ENCODE measurements around the gene USP17L24. TPM values are rescaled to one million over a fixed set of nuclear protein-coding genes. Genes with fewer than 3 reads are reported as not detected.

The USP17L24 gene, protein sequence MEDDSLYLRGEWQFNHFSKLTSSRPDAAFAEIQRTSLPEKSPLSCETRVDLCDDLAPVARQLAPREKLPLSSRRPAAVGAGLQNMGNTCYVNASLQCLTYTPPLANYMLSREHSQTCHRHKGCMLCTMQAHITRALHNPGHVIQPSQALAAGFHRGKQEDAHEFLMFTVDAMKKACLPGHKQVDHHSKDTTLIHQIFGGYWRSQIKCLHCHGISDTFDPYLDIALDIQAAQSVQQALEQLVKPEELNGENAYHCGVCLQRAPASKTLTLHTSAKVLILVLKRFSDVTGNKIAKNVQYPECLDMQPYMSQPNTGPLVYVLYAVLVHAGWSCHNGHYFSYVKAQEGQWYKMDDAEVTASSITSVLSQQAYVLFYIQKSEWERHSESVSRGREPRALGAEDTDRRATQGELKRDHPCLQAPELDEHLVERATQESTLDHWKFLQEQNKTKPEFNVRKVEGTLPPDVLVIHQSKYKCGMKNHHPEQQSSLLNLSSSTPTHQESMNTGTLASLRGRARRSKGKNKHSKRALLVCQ
- total RNA-seq = not detected in 2 replicates

DNA sequence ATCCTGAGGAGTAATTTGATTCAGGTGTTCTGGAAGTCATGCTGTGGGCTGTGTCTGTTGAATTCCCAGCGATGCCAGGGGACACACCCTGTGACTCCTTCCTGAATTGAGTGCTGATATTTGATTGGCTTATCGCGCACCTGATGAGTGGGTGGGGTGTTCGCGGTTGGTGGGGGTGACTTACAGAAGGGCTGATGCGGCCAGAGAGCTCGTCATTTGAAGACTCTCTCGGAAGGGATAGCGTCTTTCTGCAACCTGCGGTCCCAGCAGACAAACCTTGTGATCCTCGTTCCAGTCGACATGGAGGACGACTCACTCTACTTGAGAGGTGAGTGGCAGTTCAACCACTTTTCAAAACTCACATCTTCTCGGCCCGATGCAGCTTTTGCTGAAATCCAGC is at the start of gene USP17L24:
TSS of gene USP17L24 (plus strand) at position 301 of the 400 bp plus-strand sequence. CDS start at position 301, 0 bp downstream.

DNA sequence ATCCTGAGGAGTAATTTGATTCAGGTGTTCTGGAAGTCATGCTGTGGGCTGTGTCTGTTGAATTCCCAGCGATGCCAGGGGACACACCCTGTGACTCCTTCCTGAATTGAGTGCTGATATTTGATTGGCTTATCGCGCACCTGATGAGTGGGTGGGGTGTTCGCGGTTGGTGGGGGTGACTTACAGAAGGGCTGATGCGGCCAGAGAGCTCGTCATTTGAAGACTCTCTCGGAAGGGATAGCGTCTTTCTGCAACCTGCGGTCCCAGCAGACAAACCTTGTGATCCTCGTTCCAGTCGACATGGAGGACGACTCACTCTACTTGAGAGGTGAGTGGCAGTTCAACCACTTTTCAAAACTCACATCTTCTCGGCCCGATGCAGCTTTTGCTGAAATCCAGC is 4.6 kb downstream of the USP17L24 start, which contains the start of gene USP17L25:
TSS of gene USP17L25 (plus strand) at position 301 of the 400 bp plus-strand sequence. CDS start at position 301, 0 bp downstream.

DNA sequence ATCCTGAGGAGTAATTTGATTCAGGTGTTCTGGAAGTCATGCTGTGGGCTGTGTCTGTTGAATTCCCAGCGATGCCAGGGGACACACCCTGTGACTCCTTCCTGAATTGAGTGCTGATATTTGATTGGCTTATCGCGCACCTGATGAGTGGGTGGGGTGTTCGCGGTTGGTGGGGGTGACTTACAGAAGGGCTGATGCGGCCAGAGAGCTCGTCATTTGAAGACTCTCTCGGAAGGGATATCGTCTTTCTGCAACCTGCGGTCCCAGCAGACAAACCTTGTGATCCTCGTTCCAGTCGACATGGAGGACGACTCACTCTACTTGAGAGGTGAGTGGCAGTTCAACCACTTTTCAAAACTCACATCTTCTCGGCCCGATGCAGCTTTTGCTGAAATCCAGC is 9.4 kb downstream of the USP17L24 start, which contains the start of gene USP17L26:
TSS of gene USP17L26 (plus strand) at position 301 of the 400 bp plus-strand sequence. CDS start at position 301, 0 bp downstream.

DNA sequence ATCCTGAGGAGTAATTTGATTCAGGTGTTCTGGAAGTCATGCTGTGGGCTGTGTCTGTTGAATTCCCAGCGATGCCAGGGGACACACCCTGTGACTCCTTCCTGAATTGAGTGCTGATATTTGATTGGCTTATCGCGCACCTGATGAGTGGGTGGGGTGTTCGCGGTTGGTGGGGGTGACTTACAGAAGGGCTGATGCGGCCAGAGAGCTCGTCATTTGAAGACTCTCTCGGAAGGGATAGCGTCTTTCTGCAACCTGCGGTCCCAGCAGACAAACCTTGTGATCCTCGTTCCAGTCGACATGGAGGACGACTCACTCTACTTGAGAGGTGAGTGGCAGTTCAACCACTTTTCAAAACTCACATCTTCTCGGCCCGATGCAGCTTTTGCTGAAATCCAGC is 14.1 kb downstream of the USP17L24 start, which contains the start of gene USP17L5:
TSS of gene USP17L5 (plus strand) at position 301 of the 400 bp plus-strand sequence. CDS start at position 301, 0 bp downstream.

DNA sequence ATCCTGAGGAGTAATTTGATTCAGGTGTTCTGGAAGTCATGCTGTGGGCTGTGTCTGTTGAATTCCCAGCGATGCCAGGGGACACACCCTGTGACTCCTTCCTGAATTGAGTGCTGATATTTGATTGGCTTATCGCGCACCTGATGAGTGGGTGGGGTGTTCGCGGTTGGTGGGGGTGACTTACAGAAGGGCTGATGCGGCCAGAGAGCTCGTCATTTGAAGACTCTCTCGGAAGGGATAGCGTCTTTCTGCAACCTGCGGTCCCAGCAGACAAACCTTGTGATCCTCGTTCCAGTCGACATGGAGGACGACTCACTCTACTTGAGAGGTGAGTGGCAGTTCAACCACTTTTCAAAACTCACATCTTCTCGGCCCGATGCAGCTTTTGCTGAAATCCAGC is 18.9 kb downstream of the USP17L24 start, which contains the start of gene USP17L27:
TSS of gene USP17L27 (plus strand) at position 301 of the 400 bp plus-strand sequence. CDS start at position 301, 0 bp downstream.

DNA sequence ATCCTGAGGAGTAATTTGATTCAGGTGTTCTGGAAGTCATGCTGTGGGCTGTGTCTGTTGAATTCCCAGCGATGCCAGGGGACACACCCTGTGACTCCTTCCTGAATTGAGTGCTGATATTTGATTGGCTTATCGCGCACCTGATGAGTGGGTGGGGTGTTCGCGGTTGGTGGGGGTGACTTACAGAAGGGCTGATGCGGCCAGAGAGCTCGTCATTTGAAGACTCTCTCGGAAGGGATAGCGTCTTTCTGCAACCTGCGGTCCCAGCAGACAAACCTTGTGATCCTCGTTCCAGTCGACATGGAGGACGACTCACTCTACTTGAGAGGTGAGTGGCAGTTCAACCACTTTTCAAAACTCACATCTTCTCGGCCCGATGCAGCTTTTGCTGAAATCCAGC is 23.6 kb downstream of the USP17L24 start, which contains the start of gene USP17L28:
TSS of gene USP17L28 (plus strand) at position 301 of the 400 bp plus-strand sequence. CDS start at position 301, 0 bp downstream.

DNA sequence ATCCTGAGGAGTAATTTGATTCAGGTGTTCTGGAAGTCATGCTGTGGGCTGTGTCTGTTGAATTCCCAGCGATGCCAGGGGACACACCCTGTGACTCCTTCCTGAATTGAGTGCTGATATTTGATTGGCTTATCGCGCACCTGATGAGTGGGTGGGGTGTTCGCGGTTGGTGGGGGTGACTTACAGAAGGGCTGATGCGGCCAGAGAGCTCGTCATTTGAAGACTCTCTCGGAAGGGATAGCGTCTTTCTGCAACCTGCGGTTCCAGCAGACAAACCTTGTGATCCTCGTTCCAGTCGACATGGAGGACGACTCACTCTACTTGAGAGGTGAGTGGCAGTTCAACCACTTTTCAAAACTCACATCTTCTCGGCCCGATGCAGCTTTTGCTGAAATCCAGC is 28.4 kb downstream of the USP17L24 start, which contains the start of gene USP17L29:
TSS of gene USP17L29 (plus strand) at position 301 of the 400 bp plus-strand sequence. CDS start at position 301, 0 bp downstream.

DNA sequence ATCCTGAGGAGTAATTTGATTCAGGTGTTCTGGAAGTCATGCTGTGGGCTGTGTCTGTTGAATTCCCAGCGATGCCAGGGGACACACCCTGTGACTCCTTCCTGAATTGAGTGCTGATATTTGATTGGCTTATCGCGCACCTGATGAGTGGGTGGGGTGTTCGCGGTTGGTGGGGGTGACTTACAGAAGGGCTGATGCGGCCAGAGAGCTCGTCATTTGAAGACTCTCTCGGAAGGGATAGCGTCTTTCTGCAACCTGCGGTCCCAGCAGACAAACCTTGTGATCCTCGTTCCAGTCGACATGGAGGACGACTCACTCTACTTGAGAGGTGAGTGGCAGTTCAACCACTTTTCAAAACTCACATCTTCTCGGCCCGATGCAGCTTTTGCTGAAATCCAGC is 37.9 kb downstream of the USP17L24 start, which contains the start of gene USP17L30:
TSS of gene USP17L30 (plus strand) at position 301 of the 400 bp plus-strand sequence. CDS start at position 301, 0 bp downstream.

Other genes with a start within 250 kb of the USP17L24 start
- not detected in 2 replicates for gene FAM90A26, start 154.8 kb upstream of the USP17L24 start, total RNA-seq
- not detected in 2 replicates for gene USP17L10, start 114.5 kb upstream of the USP17L24 start, total RNA-seq
- not detected in 2 replicates for gene USP17L11, start 109.8 kb upstream of the USP17L24 start, total RNA-seq
- gene USP17L12, start 105.0 kb upstream of the USP17L24 start, total RNA-seq = not detected in 2 replicates
- gene USP17L13, start 100.3 kb upstream of the USP17L24 start, total RNA-seq = not detected in 2 replicates
- gene USP17L15, start 90.8 kb upstream of the USP17L24 start, total RNA-seq = not detected in 2 replicates
- gene USP17L17, start 81.3 kb upstream of the USP17L24 start, total RNA-seq = not detected in 2 replicates
- not detected in 2 replicates for gene USP17L18, start 76.5 kb upstream of the USP17L24 start, total RNA-seq
- gene USP17L19, start 71.8 kb upstream of the USP17L24 start, total RNA-seq = not detected in 2 replicates
- gene USP17L20, start 67.0 kb upstream of the USP17L24 start, total RNA-seq = not detected in 2 replicates
- gene USP17L21, start 62.3 kb upstream of the USP17L24 start, total RNA-seq = not detected in 2 replicates
- not detected in 2 replicates for gene USP17L22, start 57.5 kb upstream of the USP17L24 start, total RNA-seq
- not detected in 2 replicates for gene USP17L25, start 4.7 kb downstream of the USP17L24 start, total RNA-seq
- not detected in 2 replicates for gene USP17L26, start 9.5 kb downstream of the USP17L24 start, total RNA-seq
- not detected in 2 replicates for gene USP17L5, start 14.2 kb downstream of the USP17L24 start, total RNA-seq
- gene USP17L27, start 19.0 kb downstream of the USP17L24 start, total RNA-seq = not detected in 2 replicates
- gene USP17L28, start 23.7 kb downstream of the USP17L24 start, total RNA-seq = not detected in 2 replicates
- not detected in 2 replicates for gene USP17L29, start 28.5 kb downstream of the USP17L24 start, total RNA-seq
- gene USP17L30, start 38.0 kb downstream of the USP17L24 start, total RNA-seq = not detected in 2 replicates
- gene DEFB131A, start 119.2 kb downstream of the USP17L24 start, total RNA-seq = not detected in 2 replicates

All from epithelial cell of alveolus of lung (primary cell).